ENCODE measurements around the gene ZBTB32. TPM values are rescaled to one million over a fixed set of nuclear protein-coding genes. Genes with fewer than 3 reads are reported as not detected.

Gene ZBTB32
- total RNA-seq, 2 donors from 2014 or later = not detected

- DNase-seq = no peak
- no peak for ATAC-seq
- intact Hi-C loops (cut with DNase I) = no loop called here
Measured at GRCh38 chr19:35727053-35727955, 22.9 kb downstream of the ZBTB32 start.

GRCh38 chr19:35727956-35728706, 23.8 kb downstream of the ZBTB32 start:
- ATAC-seq (no peak), DNase-seq (no peak)
- intact Hi-C loops (cut with DNase I) = no loop called here
- no peak for TF ChIP-seq POLR2A (IDR thresholded peaks at IDR 0.05)
- no peak for TF ChIP-seq CTCF (IDR thresholded peaks at IDR 0.05)
- Histone ChIP-seq H3K9me3 (no peaks in the 10 kb centered on the region), H3K36me3 (replicated peaks in 1 of 2; ENCODE audit: insufficient read depth in 1 of 2, low read depth in 2 of 2) (peaks cover 29 to 72% of the 10 kb centered on the region in 2 donors), H3K4me1 (no peaks in the 10 kb centered on the region), H3K27ac (no peak overlapping the region), H3K4me3 (no peak overlapping the region), H3K27me3 (no peaks in the 10 kb centered on the region)
- WGBS, 2 donors = 91 to 93% methylated on average over 19 of the region's 19 CpGs

More at GRCh38 chr19:35727053-35727955, 22.9 kb downstream of the ZBTB32 start:
- 85 to 92% methylated on average over 7 to 20 of the region's 25 CpGs for WGBS, 2 donors
- peaks cover 29 to 76% of the 10 kb centered on the region in 2 donors for H3K36me3 ChIP-seq (replicated peaks in 1 of 2; ENCODE audit: insufficient read depth in 1 of 2, low read depth in 2 of 2)
- H3K9me3 ChIP-seq = no peaks in the 10 kb centered on the region
- H3K27me3 ChIP-seq = no peaks in the 10 kb centered on the region
- no peak overlapping the region for H3K27ac ChIP-seq
- no peaks in the 10 kb centered on the region for H3K4me1 ChIP-seq
- TF ChIP-seq CTCF (IDR thresholded peaks at IDR 0.05) (no peak), POLR2A (IDR thresholded peaks at IDR 0.05) (no peak)
- H3K4me3 ChIP-seq = no peak overlapping the region

GRCh38 chr19:35729021-35729420, 24.7 kb downstream of the ZBTB32 start:
- TF ChIP-seq POLR2A (IDR thresholded peaks at IDR 0.05) (no peak), CTCF (IDR thresholded peaks at IDR 0.05) (no peak)
- 87 to 91% methylated on average over 16 to 18 of the region's 18 CpGs for WGBS, 2 donors
- intact Hi-C loops (cut with DNase I) = no loop called here
- DNase-seq (no peak), ATAC-seq (no peak)
- Histone ChIP-seq H3K27me3 (no peaks in the 10 kb centered on the region), H3K4me3 (no peak overlapping the region), H3K36me3 (replicated peaks in 1 of 2; ENCODE audit: insufficient read depth in 1 of 2, low read depth in 2 of 2) (peaks cover 24 to 64% of the 10 kb centered on the region in 2 donors), H3K9me3 (no peaks in the 10 kb centered on the region), H3K4me1 (no peaks in the 10 kb centered on the region), H3K27ac (no peak overlapping the region)

- ATAC-seq (no peak), DNase-seq (no peak)
- Histone ChIP-seq H3K27me3 (no peaks in the 10 kb centered on the region), H3K36me3 (replicated peaks in 1 of 2; ENCODE audit: insufficient read depth in 1 of 2, low read depth in 2 of 2) (peaks cover 17 to 64% of the 10 kb centered on the region in 2 donors), H3K27ac (no peak overlapping the region), H3K4me1 (no peaks in the 10 kb centered on the region), H3K9me3 (no peaks in the 10 kb centered on the region), H3K4me3 (no peak overlapping the region)
- 64 to 94% methylated on average over 2 to 11 of the region's 11 CpGs for WGBS, 2 donors
- TF ChIP-seq POLR2A (IDR thresholded peaks at IDR 0.05) = no peak
- intact Hi-C loops (cut with DNase I) = no loop called here
Measured at GRCh38 chr19:35729763-35730162, 25.4 kb downstream of the ZBTB32 start.

GRCh38 chr19:35730326-35730725, 26.0 kb downstream of the ZBTB32 start:
- peaks cover 13 to 58% of the 10 kb centered on the region in 2 donors for H3K36me3 ChIP-seq (replicated peaks in 1 of 2; ENCODE audit: insufficient read depth in 1 of 2, low read depth in 2 of 2)
- no peak overlapping the region for H3K27ac ChIP-seq
- H3K4me3 ChIP-seq = no peak overlapping the region
- ATAC-seq (no peak), DNase-seq (no peak)
- WGBS, 2 donors = 93 to 94% methylated on average over 14 to 18 of the region's 18 CpGs
- TF ChIP-seq CTCF (IDR thresholded peaks at IDR 0.05) = no peak
- intact Hi-C loops (cut with DNase I) = no loop called here
- no peaks in the 10 kb centered on the region for H3K27me3 ChIP-seq
- H3K4me1 ChIP-seq = no peaks in the 10 kb centered on the region
- no peaks in the 10 kb centered on the region for H3K9me3 ChIP-seq
